A673 (cell line): ENCODE results near the gene RPL36. TPM values are rescaled to one million over a fixed set of nuclear protein-coding genes. Genes with fewer than 3 reads are reported as not detected.

Source experiments
- BruUV-seq: library from RNA; stranded (reverse); fragments of 400-500 nt; replicated peaks from 2 replicates; lab custom pipeline; 2021; lab: Mats Ljungman, UMichigan
- CTCF ChIA-PET: fragments of 300-600 bp; sonication (Branson Sonifier 250); formaldehyde crosslinking; loops from one replicate; lab custom pipeline; 2022; ENCODE audit warnings: antibody characterized with exemption; lab: Charles Lee
- POLR2A ChIA-PET: fragments of 300-600 bp; sonication (Branson Sonifier 250); formaldehyde crosslinking; loops from one replicate; lab custom pipeline; 2022; ENCODE audit warnings: antibody characterized with exemption; ENCODE audit not compliant: low non-redundant PET; lab: Charles Lee
- DNase-seq: peaks from one replicate; pipeline ENCODE4 v3.0.0-alpha.2; 2015; ENCODE audit warnings: low spot score
- H3K27ac ChIP-seq: fragments of 200-600 bp; sonication (generic); 2 replicates; pipeline ENCODE4 v1.5.1; 2016; ENCODE audit warnings: mixed run types, low read depth, mild to moderate bottlenecking, mixed read lengths, antibody characterized with exemption, low read length; ENCODE audit not compliant: poor library complexity, severe bottlenecking
- H3K27me3 ChIP-seq: fragments of 200-600 bp; sonication (generic); replicated peaks from 2 replicates; pipeline ENCODE4 v1.6.1; 2017; ENCODE audit warnings: mixed run types, low read depth, mild to moderate bottlenecking, mixed read lengths, antibody characterized with exemption, low read length; ENCODE audit not compliant: insufficient read depth, poor library complexity
- H3K36me3 ChIP-seq: fragments of 200-600 bp; sonication (generic); 2 replicates; pipeline ENCODE4 v1.6.1; 2016; ENCODE audit warnings: mixed run types, mild to moderate bottlenecking, mixed read lengths, antibody characterized with exemption, low read length; ENCODE audit not compliant: insufficient read depth, poor library complexity, severe bottlenecking
- H3K4me1 ChIP-seq: fragments of 200-600 bp; sonication (generic); 2 replicates; pipeline ENCODE4 v1.6.1; 2017; ENCODE audit warnings: mixed run types, mild to moderate bottlenecking, mixed read lengths, antibody characterized with exemption, low read length; ENCODE audit not compliant: insufficient read depth, poor library complexity, severe bottlenecking
- H3K4me3 ChIP-seq: fragments of 200-600 bp; sonication (generic); 2 replicates; pipeline ENCODE4 v1.5.1; 2016; ENCODE audit warnings: low read depth, mixed run types, mild to moderate bottlenecking, mixed read lengths, low read length; ENCODE audit not compliant: poor library complexity, severe bottlenecking
- H3K9me3 ChIP-seq: fragments of 200-600 bp; sonication (generic); 2 replicates; pipeline ENCODE4 v1.6.1; 2016; ENCODE audit warnings: mixed run types, low read depth, mild to moderate bottlenecking, mixed read lengths, antibody characterized with exemption, low read length; ENCODE audit not compliant: poor library complexity, severe bottlenecking
- EZH2 ChIP-seq: fragments of 200-600 bp; sonication (generic); IDR thresholded peaks from 2 replicates; pipeline ENCODE4 v1.6.1; 2017; ENCODE audit warnings: borderline replicate concordance, low read depth, mild to moderate bottlenecking, mixed read lengths, antibody characterized with exemption, low read length; ENCODE audit not compliant: poor library complexity, severe bottlenecking
- intact Hi-C: fragments of 100-400 bp; cut with micrococcal nuclease; formaldehyde crosslinking; loops from one replicate; pipeline ENCODE4 v1.10.0; 2022; ENCODE audit not compliant: unreplicated experiment
- total RNA-seq: library from RNA; stranded (reverse); gene quantifications from 2 replicates; pipeline ENCODE4 v1.2.3, GENCODE V29; 2021
- TF ChIP-seq, protein P1 (sequence below): fragments of 300-800, 200-600 bp; sonication (generic); conservative IDR thresholded peaks from 2 replicates; pipeline ENCODE4 v1.5.1; 2017; ENCODE audit warnings: low read depth, mild to moderate bottlenecking, antibody characterized with exemption, low read length, moderate library complexity, mixed read lengths

The RPL36 gene
- total RNA-seq, 1 experiment from 2014 or later, result 992 TPM

DNA sequence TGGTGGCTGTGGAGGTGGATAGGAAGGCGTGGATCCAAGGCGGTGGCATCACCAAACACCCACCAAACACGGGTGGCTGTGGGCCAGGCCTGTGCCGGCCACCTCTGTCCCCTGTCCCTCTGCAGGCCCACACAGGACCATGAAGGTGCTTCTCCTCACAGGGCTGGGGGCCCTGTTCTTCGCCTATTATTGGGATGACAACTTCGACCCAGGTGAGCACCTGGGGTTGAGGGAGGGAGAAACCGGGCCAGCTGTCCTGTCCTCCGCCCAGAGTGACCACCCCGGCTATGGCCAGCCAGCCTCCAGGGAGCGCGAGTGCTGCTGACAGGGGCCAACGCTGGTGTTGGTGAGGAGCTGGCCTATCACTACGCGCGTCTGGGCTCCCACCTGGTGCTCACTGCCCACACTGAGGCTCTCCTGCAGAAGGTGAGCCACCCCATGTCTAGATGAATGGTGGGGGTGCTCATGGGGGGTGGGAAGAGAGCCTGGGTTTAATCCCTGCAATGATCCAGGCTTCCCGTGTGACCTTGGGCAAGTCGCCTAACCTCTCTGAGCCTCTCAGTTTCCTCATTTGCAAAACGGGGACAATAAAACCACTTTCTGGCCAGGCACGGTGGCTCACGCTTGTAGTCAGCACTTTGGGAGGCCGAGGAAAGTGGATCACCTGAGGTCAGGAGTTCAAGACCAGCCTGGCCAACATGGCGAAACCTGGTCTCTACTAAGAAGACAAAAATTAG lies 5.2 kb upstream of the RPL36 start:
- no peak overlapping the region for H3K27ac ChIP-seq
- DNase-seq, result no peak
- ChIA-PET CTCF (interaction anchor here (0.7 kb wide), 1 partner anchor 21 kb away, joined by 4 read pairs; no protein-coding TSS in a partner anchor), POLR2A (no interaction called here)
- no TSS peak for BruUV-seq
- H3K9me3 ChIP-seq, result no peaks in the 10 kb centered on the region
- TF ChIP-seq, protein P1, sequence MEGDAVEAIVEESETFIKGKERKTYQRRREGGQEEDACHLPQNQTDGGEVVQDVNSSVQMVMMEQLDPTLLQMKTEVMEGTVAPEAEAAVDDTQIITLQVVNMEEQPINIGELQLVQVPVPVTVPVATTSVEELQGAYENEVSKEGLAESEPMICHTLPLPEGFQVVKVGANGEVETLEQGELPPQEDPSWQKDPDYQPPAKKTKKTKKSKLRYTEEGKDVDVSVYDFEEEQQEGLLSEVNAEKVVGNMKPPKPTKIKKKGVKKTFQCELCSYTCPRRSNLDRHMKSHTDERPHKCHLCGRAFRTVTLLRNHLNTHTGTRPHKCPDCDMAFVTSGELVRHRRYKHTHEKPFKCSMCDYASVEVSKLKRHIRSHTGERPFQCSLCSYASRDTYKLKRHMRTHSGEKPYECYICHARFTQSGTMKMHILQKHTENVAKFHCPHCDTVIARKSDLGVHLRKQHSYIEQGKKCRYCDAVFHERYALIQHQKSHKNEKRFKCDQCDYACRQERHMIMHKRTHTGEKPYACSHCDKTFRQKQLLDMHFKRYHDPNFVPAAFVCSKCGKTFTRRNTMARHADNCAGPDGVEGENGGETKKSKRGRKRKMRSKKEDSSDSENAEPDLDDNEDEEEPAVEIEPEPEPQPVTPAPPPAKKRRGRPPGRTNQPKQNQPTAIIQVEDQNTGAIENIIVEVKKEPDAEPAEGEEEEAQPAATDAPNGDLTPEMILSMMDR, result no peak
- TF ChIP-seq EZH2, result no peak
- H3K27me3 ChIP-seq, result no peaks in the 10 kb centered on the region
- H3K4me1 ChIP-seq, result no peaks in the 10 kb centered on the region
- intact Hi-C loops, result no loop called here
- H3K36me3 ChIP-seq, result no peaks in the 10 kb centered on the region
- H3K4me3 ChIP-seq, result no peak overlapping the region

DNA sequence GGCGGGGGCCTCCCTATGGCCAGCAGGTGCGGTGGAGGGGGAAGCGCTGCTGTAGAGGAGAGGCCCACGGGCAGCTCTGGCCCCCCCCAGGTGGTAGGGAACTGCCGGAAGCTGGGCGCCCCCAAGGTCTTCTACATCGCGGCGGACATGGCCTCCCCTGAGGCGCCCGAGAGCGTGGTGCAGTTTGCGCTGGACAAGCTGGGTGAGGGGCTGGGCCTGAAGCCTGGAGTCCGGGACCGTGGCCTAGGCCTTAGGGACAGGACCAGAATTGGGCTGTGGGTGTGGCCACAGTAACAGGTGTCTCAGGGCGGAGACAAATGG lies 3.8 kb upstream of the RPL36 start:
- Histone ChIP-seq H3K27me3 (no peaks in the 10 kb centered on the region), H3K9me3 (no peaks in the 10 kb centered on the region), H3K27ac (no peak overlapping the region), H3K4me3 (peak overlapping the region; percentile 64), H3K4me1 (no peaks in the 10 kb centered on the region), H3K36me3 (peaks cover 3% of the 10 kb centered on the region)
- no TSS peak for BruUV-seq
- DNase-seq, result no peak
- TF ChIP-seq, protein P1, result no peak
- no peak for TF ChIP-seq EZH2
- intact Hi-C loops, result no loop called here
- ChIA-PET POLR2A (no interaction called here), CTCF (interaction anchor here (0.6 kb wide), 1 partner anchor 757 kb away, joined by 6 read pairs; no protein-coding TSS in a partner anchor)

DNA sequence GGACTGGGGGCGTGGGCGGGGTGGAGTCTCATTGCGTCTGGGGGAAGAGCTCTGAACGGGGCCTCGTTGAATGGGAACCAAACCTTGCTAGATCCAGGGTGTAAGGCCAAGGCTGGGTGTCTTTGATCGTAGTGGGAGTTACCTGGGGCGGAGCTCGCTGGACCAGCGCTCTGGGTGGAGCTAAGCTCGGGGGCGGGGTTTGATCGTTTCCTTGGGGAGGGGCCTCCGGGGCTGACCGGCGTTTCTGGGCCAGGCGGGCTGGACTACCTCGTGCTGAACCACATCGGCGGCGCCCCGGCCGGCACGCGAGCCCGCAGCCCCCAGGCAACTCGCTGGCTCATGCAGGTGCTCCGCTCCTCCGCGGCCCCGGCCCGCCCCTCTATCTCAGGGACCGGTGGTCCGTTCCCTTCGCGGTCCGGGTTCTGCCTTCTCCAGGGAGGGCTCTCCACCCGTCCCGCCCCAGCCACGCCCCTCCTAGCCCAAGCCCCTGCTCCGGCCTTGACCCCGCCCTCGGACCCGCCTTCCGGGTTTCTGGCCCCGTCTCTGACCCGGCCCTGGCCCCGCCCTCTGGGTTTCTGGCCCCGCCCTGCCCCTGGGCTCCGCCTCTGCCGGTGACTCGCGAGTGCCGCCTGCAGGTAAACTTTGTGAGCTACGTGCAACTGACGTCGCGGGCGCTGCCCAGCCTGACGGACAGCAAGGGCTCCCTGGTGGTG lies 3.3 kb upstream of the RPL36 start:
- ChIA-PET CTCF (interaction anchor here (0.6 to 0.8 kb wide), 7 partner anchors 19 to 539 kb away, joined by 3 to 17 read pairs (median 7); partner anchors contain the start of gene TINCR), POLR2A (interaction anchor here (0.6 to 0.8 kb wide), 2 partner anchors 25 to 1599 kb away, joined by 3 to 4 read pairs; no protein-coding TSS in a partner anchor)
- Histone ChIP-seq H3K36me3 (peaks cover 8% of the 10 kb centered on the region), H3K4me3 (peak overlapping the region; percentile 64), H3K9me3 (no peaks in the 10 kb centered on the region), H3K4me1 (peaks cover 3% of the 10 kb centered on the region), H3K27ac (peak overlapping the region; percentile 58), H3K27me3 (no peaks in the 10 kb centered on the region)
- peak; percentile 92 for DNase-seq
- TF ChIP-seq, protein P1, result peak; percentile 96
- no peak for TF ChIP-seq EZH2
- intact Hi-C loops, result no loop called here
- BruUV-seq, result no TSS peak
